ENCODE data around the gene BBOF1.

The BBOF1 gene

GRCh38 chr14:74065746-74066575, 46.8 kb downstream of the BBOF1 start:
- Histone ChIP-seq H3K36me3 (ENCODE audit: insufficient read depth, low read length) (peaks cover 42% of the 10 kb centered on the region), H3K27ac (ENCODE audit: low read length) (no peak overlapping the region), H3K27me3 (ENCODE audit: insufficient read depth, low read length, poor library complexity) (no peaks in the 10 kb centered on the region), H3K9ac (ENCODE audit: low read depth, low read length) (no peak overlapping the region), H3K4me2 (ENCODE audit: insufficient read depth, low read length) (no peak overlapping the region), H3K9me3 (ENCODE audit: insufficient read depth, low read length, severe bottlenecking) (no peaks in the 10 kb centered on the region), H2AFZ (ENCODE audit: low read depth, low read length) (no peak overlapping the region), H3K4me1 (ENCODE audit: insufficient read depth, low read length) (no peaks in the 10 kb centered on the region), H3K79me2 (ENCODE audit: insufficient read depth, low read length) (no peaks in the 10 kb centered on the region), H3K4me3 (ENCODE audit: low read depth in 1 of 2, low read length in 2 of 2) (no peak overlapping the region), H4K20me1 (ENCODE audit: insufficient read depth, low read length) (no peaks in the 10 kb centered on the region)
- ATAC-seq (ENCODE audit: insufficient read depth, low read depth) (no peak), DNase-seq (no peak)
- TF ChIP-seq, protein P1, sequence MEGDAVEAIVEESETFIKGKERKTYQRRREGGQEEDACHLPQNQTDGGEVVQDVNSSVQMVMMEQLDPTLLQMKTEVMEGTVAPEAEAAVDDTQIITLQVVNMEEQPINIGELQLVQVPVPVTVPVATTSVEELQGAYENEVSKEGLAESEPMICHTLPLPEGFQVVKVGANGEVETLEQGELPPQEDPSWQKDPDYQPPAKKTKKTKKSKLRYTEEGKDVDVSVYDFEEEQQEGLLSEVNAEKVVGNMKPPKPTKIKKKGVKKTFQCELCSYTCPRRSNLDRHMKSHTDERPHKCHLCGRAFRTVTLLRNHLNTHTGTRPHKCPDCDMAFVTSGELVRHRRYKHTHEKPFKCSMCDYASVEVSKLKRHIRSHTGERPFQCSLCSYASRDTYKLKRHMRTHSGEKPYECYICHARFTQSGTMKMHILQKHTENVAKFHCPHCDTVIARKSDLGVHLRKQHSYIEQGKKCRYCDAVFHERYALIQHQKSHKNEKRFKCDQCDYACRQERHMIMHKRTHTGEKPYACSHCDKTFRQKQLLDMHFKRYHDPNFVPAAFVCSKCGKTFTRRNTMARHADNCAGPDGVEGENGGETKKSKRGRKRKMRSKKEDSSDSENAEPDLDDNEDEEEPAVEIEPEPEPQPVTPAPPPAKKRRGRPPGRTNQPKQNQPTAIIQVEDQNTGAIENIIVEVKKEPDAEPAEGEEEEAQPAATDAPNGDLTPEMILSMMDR (IDR thresholded peaks at IDR 0.05; ENCODE audit: borderline replicate concordance, extremely low read depth, low read length, poor library complexity, severe bottlenecking) = no peak
- no peak for TF ChIP-seq EZH2 (IDR thresholded peaks at IDR 0.05; ENCODE audit: borderline replicate concordance, low read depth, low read length, severe bottlenecking)

DNA sequence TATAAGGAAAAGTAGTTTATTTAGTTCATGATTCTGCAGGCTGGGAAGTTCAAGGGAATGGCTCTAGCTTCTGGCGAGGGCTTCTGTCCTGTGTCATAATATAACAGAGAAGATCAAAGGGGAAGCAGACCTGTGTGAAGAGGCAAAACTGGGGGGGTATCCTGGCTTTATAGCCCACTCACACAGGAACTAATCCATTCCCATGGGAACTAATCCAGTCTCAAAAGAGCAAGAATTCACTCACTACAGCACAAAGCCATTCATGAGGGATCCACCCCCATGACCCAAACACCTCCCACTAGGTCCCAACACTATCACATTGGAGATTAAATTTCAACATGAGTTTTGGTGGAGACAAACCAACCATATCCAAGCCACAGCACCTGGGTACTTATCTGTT, 58.3 kb downstream of the BBOF1 start:
- DNase-seq (no peak), ATAC-seq (ENCODE audit: insufficient read depth, low read depth) (no peak)
- H3K4me3 ChIP-seq (ENCODE audit: low read depth in 1 of 2, low read length in 2 of 2) = no peak overlapping the region
- H3K27ac ChIP-seq (ENCODE audit: low read length) = no peak overlapping the region
- peaks cover 3% of the 10 kb centered on the region; the same call in 1 of the 2 replicates for H3K36me3 ChIP-seq (ENCODE audit: insufficient read depth, low read length)
- no peaks in the 10 kb centered on the region for H3K4me1 ChIP-seq (ENCODE audit: insufficient read depth, low read length)
- no peak overlapping the region for H3K9ac ChIP-seq (ENCODE audit: low read depth, low read length)
- H2AFZ ChIP-seq (ENCODE audit: low read depth, low read length) = no peak overlapping the region
- no peak overlapping the region for H3K4me2 ChIP-seq (ENCODE audit: insufficient read depth, low read length)
- no peaks in the 10 kb centered on the region for H3K79me2 ChIP-seq (ENCODE audit: insufficient read depth, low read length)
- no peaks in the 10 kb centered on the region for H3K9me3 ChIP-seq (ENCODE audit: insufficient read depth, low read length, severe bottlenecking)
- no peaks in the 10 kb centered on the region for H4K20me1 ChIP-seq (ENCODE audit: insufficient read depth, low read length)
- TF ChIP-seq EZH2 (IDR thresholded peaks at IDR 0.05; ENCODE audit: borderline replicate concordance, low read depth, low read length, severe bottlenecking) = no peak
- TF ChIP-seq, protein P1 (IDR thresholded peaks at IDR 0.05; ENCODE audit: borderline replicate concordance, extremely low read depth, low read length, poor library complexity, severe bottlenecking) = no peak
- H3K27me3 ChIP-seq (ENCODE audit: insufficient read depth, low read length, poor library complexity) = no peaks in the 10 kb centered on the region

- Histone ChIP-seq H3K4me3 (ENCODE audit: low read depth in 1 of 2, low read length in 2 of 2) (no peak overlapping the region), H3K27me3 (ENCODE audit: insufficient read depth, low read length, poor library complexity) (no peaks in the 10 kb centered on the region), H4K20me1 (ENCODE audit: insufficient read depth, low read length) (no peaks in the 10 kb centered on the region), H3K27ac (ENCODE audit: low read length) (no peak overlapping the region), H3K79me2 (ENCODE audit: insufficient read depth, low read length) (peaks cover 23% of the 10 kb centered on the region), H3K4me1 (ENCODE audit: insufficient read depth, low read length) (peaks cover 21% of the 10 kb centered on the region), H3K9ac (ENCODE audit: low read depth, low read length) (no peak overlapping the region), H2AFZ (ENCODE audit: low read depth, low read length) (no peak overlapping the region), H3K36me3 (ENCODE audit: insufficient read depth, low read length) (no peaks in the 10 kb centered on the region; the same call in 1 of the 2 replicates), H3K4me2 (ENCODE audit: insufficient read depth, low read length) (no peak overlapping the region), H3K9me3 (ENCODE audit: insufficient read depth, low read length, severe bottlenecking) (no peaks in the 10 kb centered on the region)
- TF ChIP-seq EZH2 (IDR thresholded peaks at IDR 0.05; ENCODE audit: borderline replicate concordance, low read depth, low read length, severe bottlenecking) = no peak
- TF ChIP-seq, protein P1 (IDR thresholded peaks at IDR 0.05; ENCODE audit: borderline replicate concordance, extremely low read depth, low read length, poor library complexity, severe bottlenecking) = no peak
- DNase-seq = no peak
- ATAC-seq (ENCODE audit: insufficient read depth, low read depth) = no peak
These were observed 61.8 kb downstream of the BBOF1 start for GRCh38 chr14:74080820-74081460.
